HEK293 (cell line): ENCODE measurements around the gene PLCB3.
A peak's percentile ranks its signal among the peaks of the same experiment; 100 is the strongest.

ENCODE experiments used
- BCL11B ChIP-seq: fragments of 450-650 bp; formaldehyde crosslinking; IDR thresholded peaks from 2 replicates; pipeline ENCODE4 v1.5.1; 2016; ENCODE audit warnings: low read depth, missing biosample characterization, missing genetic modification characterization
- GLIS2 ChIP-seq: fragments of 450-650 bp; formaldehyde crosslinking; IDR thresholded peaks from 2 replicates; pipeline ENCODE4 v1.5.1; 2016; ENCODE audit warnings: missing biosample characterization, missing genetic modification characterization
- KLF7 ChIP-seq: fragments of 450-650 bp; formaldehyde crosslinking; IDR thresholded peaks from 2 replicates; pipeline ENCODE4 v1.5.1; 2016; ENCODE audit warnings: missing biosample characterization, missing genetic modification characterization, borderline replicate concordance
- RBAK ChIP-seq: fragments of 450-650 bp; formaldehyde crosslinking; IDR thresholded peaks from 2 replicates; pipeline ENCODE4 v1.5.1; 2016; ENCODE audit warnings: missing biosample characterization, missing genetic modification characterization
- SP2 ChIP-seq: fragments of 450-650 bp; formaldehyde crosslinking; IDR thresholded peaks from 2 replicates; pipeline ENCODE4 v1.5.1; 2016; ENCODE audit warnings: missing biosample characterization, missing genetic modification characterization
- YY1 ChIP-seq: fragments of 450-650 bp; formaldehyde crosslinking; IDR thresholded peaks from 2 replicates; pipeline ENCODE4 v1.5.1; 2018; ENCODE audit warnings: missing biosample characterization, missing genetic modification characterization
- ZNF138 ChIP-seq: fragments of 450-650 bp; formaldehyde crosslinking; IDR thresholded peaks from 2 replicates; pipeline ENCODE4 v1.5.1; 2016; ENCODE audit warnings: missing biosample characterization, missing genetic modification characterization, borderline replicate concordance
- ZNF146 ChIP-seq: fragments of 450-650 bp; formaldehyde crosslinking; IDR thresholded peaks from 2 replicates; pipeline ENCODE4 v1.5.1; 2016; ENCODE audit warnings: missing biosample characterization, missing genetic modification characterization
- ZNF16 ChIP-seq: fragments of 450-650 bp; formaldehyde crosslinking; IDR thresholded peaks from 2 replicates; pipeline ENCODE4 v1.5.1; 2016; ENCODE audit warnings: low read depth, missing biosample characterization, missing genetic modification characterization
- ZNF214 ChIP-seq: fragments of 450-650 bp; formaldehyde crosslinking; IDR thresholded peaks from 2 replicates; pipeline ENCODE4 v1.5.1; 2017; ENCODE audit warnings: missing biosample characterization, mild to moderate bottlenecking, missing genetic modification characterization, borderline replicate concordance
- ZNF391 ChIP-seq: fragments of 450-650 bp; formaldehyde crosslinking; IDR thresholded peaks from 2 replicates; pipeline ENCODE4 v1.5.1; 2016; ENCODE audit warnings: low read depth, missing biosample characterization, missing genetic modification characterization, borderline replicate concordance
- ZNF510 ChIP-seq: fragments of 450-650 bp; formaldehyde crosslinking; IDR thresholded peaks from 2 replicates; pipeline ENCODE4 v1.5.1; 2018; ENCODE audit warnings: mild to moderate bottlenecking, missing genetic modification characterization, missing biosample characterization; ENCODE audit not compliant: insufficient replicate concordance
- ZNF600 ChIP-seq: fragments of 450-650 bp; formaldehyde crosslinking; IDR thresholded peaks from 2 replicates; pipeline ENCODE4 v1.5.1; 2016; ENCODE audit warnings: missing biosample characterization, missing genetic modification characterization
- ZNF621 ChIP-seq: fragments of 450-650 bp; formaldehyde crosslinking; IDR thresholded peaks from 2 replicates; pipeline ENCODE4 v1.5.1; 2017; ENCODE audit warnings: missing biosample characterization, missing genetic modification characterization
- ZNF660 ChIP-seq: fragments of 450-650 bp; IDR thresholded peaks from 2 replicates; pipeline ENCODE4 v1.5.1; 2018; ENCODE audit warnings: missing biosample characterization, mild to moderate bottlenecking, missing genetic modification characterization
- ZNF768 ChIP-seq: fragments of 450-650 bp; formaldehyde crosslinking; IDR thresholded peaks from 2 replicates; pipeline ENCODE4 v1.5.1; 2018; ENCODE audit warnings: missing biosample characterization, mild to moderate bottlenecking, missing genetic modification characterization
- ZNF776 ChIP-seq: fragments of 450-650 bp; formaldehyde crosslinking; IDR thresholded peaks from 2 replicates; pipeline ENCODE4 v1.5.0; 2017; ENCODE audit warnings: missing biosample characterization, missing genetic modification characterization, borderline replicate concordance
- TF ChIP-seq, protein P1 (sequence below): fragments of 450-650 bp; formaldehyde crosslinking; IDR thresholded peaks from 2 replicates; pipeline ENCODE4 v1.5.1; 2017; ENCODE audit warnings: missing biosample characterization, missing genetic modification characterization
- TF ChIP-seq, protein P2 (sequence below): fragments of 450-650 bp; formaldehyde crosslinking; IDR thresholded peaks from 2 replicates; pipeline ENCODE4 v1.5.1; 2016; ENCODE audit warnings: missing biosample characterization, missing genetic modification characterization
- TF ChIP-seq, protein P3 (sequence below): fragments of 450-650 bp; formaldehyde crosslinking; optimal IDR thresholded peaks from 2 replicates; pipeline ENCODE3; 2016; ENCODE audit warnings: missing biosample characterization, mild to moderate bottlenecking, missing genetic modification characterization
- TF ChIP-seq, protein P4 (sequence below): fragments of 450-650 bp; formaldehyde crosslinking; IDR thresholded peaks from 2 replicates; pipeline ENCODE4 v1.5.1; 2017; ENCODE audit warnings: missing biosample characterization, missing genetic modification characterization
- TF ChIP-seq, protein P5 (sequence below): fragments of 450-650 bp; formaldehyde crosslinking; IDR thresholded peaks from 2 replicates; pipeline ENCODE4 v1.5.1; 2016; ENCODE audit warnings: missing biosample characterization, missing genetic modification characterization
- TF ChIP-seq, protein P6 (sequence below): fragments of 450-650 bp; formaldehyde crosslinking; IDR thresholded peaks from 2 replicates; pipeline ENCODE4 v1.5.1; 2016; ENCODE audit warnings: missing biosample characterization, missing genetic modification characterization
- TF ChIP-seq, protein P7 (sequence below): fragments of 450-650 bp; formaldehyde crosslinking; IDR thresholded peaks from 2 replicates; pipeline ENCODE4 v1.5.1; 2016; ENCODE audit warnings: missing biosample characterization, missing genetic modification characterization

PLCB3 gene

DNA sequence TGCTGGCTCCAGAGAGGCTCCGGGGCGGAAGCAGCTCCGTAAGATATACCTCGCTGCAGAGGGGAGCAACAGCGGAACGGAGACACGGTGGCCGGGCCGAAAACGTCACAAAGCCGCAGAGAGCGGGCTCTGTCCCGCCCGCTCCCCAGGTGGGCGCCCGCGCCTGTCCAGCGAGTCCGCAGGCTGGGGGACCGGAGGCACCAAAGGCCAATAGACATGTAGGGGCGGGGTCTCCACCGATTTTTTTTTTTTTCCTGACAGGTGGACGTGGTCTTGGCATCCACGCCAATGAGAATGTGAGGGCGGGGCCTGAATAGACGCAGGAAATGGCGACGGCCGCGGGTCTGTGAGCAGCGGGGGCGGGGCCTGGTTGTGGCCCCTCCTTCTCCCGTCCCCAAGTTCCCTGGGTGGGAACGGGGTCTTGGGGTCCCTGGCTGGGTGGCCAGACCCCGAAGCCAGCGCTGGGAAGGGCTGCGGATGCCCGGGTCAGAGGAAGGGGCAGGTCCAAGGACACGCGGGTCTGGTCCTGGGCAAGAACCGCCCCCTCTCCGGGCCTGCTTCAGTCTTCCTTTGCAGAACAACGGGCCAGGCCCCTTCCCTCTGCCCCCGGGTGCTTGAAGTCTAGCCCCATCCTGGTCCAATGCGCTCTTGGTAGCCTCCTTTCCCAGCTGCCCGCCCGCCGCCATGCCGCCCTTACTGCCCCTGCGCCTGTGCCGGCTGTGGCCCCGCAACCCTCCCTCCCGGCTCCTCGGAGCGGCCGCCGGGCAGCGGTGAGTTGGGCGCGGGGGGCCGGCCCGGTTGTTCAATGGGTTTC, 21.0 kb upstream of the PLCB3 start, which contains the start of gene DNAJC4 (continued):
- TF ChIP-seq, protein P1, sequence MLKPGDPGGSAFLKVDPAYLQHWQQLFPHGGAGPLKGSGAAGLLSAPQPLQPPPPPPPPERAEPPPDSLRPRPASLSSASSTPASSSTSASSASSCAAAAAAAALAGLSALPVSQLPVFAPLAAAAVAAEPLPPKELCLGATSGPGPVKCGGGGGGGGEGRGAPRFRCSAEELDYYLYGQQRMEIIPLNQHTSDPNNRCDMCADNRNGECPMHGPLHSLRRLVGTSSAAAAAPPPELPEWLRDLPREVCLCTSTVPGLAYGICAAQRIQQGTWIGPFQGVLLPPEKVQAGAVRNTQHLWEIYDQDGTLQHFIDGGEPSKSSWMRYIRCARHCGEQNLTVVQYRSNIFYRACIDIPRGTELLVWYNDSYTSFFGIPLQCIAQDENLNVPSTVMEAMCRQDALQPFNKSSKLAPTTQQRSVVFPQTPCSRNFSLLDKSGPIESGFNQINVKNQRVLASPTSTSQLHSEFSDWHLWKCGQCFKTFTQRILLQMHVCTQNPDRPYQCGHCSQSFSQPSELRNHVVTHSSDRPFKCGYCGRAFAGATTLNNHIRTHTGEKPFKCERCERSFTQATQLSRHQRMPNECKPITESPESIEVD = no peak
- TF ChIP-seq ZNF510 (no peak), ZNF600 (tag by site-specific recombination) (peak; percentile 72; the same call in 1 of the 2 replicates), BCL11B (tag by site-specific recombination) (no peak), GLIS2 (tag by site-specific recombination) (peak; percentile 61), ZNF138 (tag by site-specific recombination) (no peak), ZNF214 (tag by site-specific recombination) (no peak), ZNF660 (no peak), ZNF146 (tag by site-specific recombination) (no peak), ZNF768 (tag by site-specific recombination) (no peak), SP2 (tag by site-specific recombination) (peak; percentile 86), RBAK (no peak), YY1 (peak; percentile 41; the same call in 1 of the 2 replicates), ZNF776 (no peak), KLF7 (no peak), ZNF16 (no peak), ZNF621 (tag by site-specific recombination) (no peak), ZNF391 (tag by site-specific recombination) (no peak)
- TF ChIP-seq, protein P2, sequence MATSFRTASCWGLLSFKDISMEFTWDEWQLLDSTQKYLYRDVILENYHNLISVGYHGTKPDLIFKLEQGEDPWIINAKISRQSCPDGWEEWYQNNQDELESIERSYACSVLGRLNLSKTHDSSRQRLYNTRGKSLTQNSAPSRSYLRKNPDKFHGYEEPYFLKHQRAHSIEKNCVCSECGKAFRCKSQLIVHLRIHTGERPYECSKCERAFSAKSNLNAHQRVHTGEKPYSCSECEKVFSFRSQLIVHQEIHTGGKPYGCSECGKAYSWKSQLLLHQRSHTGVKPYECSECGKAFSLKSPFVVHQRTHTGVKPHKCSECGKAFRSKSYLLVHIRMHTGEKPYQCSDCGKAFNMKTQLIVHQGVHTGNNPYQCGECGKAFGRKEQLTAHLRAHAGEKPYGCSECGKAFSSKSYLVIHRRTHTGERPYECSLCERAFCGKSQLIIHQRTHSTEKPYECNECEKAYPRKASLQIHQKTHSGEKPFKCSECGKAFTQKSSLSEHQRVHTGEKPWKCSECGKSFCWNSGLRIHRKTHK = no peak
- TF ChIP-seq, protein P3, sequence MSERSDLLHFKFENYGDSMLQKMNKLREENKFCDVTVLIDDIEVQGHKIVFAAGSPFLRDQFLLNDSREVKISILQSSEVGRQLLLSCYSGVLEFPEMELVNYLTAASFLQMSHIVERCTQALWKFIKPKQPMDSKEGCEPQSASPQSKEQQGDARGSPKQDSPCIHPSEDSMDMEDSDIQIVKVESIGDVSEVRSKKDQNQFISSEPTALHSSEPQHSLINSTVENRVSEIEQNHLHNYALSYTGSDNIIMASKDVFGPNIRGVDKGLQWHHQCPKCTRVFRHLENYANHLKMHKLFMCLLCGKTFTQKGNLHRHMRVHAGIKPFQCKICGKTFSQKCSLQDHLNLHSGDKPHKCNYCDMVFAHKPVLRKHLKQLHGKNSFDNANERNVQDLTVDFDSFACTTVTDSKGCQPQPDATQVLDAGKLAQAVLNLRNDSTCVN (tag by site-specific recombination) = peak; percentile 40
- TF ChIP-seq, protein P4, sequence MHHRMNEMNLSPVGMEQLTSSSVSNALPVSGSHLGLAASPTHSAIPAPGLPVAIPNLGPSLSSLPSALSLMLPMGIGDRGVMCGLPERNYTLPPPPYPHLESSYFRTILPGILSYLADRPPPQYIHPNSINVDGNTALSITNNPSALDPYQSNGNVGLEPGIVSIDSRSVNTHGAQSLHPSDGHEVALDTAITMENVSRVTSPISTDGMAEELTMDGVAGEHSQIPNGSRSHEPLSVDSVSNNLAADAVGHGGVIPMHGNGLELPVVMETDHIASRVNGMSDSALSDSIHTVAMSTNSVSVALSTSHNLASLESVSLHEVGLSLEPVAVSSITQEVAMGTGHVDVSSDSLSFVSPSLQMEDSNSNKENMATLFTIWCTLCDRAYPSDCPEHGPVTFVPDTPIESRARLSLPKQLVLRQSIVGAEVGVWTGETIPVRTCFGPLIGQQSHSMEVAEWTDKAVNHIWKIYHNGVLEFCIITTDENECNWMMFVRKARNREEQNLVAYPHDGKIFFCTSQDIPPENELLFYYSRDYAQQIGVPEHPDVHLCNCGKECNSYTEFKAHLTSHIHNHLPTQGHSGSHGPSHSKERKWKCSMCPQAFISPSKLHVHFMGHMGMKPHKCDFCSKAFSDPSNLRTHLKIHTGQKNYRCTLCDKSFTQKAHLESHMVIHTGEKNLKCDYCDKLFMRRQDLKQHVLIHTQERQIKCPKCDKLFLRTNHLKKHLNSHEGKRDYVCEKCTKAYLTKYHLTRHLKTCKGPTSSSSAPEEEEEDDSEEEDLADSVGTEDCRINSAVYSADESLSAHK (tag by site-specific recombination) = no peak
- TF ChIP-seq, protein P5, sequence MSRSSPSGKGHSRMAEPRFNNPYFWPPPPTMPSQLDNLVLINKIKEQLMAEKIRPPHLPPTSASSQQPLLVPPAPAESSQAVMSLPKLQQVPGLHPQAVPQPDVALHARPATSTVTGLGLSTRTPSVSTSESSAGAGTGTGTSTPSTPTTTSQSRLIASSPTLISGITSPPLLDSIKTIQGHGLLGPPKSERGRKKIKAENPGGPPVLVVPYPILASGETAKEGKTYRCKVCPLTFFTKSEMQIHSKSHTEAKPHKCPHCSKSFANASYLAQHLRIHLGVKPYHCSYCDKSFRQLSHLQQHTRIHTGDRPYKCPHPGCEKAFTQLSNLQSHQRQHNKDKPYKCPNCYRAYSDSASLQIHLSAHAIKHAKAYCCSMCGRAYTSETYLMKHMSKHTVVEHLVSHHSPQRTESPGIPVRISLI = 0 out of 2 replicates have a peak, but pooled peaks have one; percentile 45
- TF ChIP-seq, protein P6, sequence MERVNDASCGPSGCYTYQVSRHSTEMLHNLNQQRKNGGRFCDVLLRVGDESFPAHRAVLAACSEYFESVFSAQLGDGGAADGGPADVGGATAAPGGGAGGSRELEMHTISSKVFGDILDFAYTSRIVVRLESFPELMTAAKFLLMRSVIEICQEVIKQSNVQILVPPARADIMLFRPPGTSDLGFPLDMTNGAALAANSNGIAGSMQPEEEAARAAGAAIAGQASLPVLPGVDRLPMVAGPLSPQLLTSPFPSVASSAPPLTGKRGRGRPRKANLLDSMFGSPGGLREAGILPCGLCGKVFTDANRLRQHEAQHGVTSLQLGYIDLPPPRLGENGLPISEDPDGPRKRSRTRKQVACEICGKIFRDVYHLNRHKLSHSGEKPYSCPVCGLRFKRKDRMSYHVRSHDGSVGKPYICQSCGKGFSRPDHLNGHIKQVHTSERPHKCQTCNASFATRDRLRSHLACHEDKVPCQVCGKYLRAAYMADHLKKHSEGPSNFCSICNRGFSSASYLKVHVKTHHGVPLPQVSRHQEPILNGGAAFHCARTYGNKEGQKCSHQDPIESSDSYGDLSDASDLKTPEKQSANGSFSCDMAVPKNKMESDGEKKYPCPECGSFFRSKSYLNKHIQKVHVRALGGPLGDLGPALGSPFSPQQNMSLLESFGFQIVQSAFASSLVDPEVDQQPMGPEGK (tag by site-specific recombination) = peak; percentile 74
- TF ChIP-seq, protein P7, sequence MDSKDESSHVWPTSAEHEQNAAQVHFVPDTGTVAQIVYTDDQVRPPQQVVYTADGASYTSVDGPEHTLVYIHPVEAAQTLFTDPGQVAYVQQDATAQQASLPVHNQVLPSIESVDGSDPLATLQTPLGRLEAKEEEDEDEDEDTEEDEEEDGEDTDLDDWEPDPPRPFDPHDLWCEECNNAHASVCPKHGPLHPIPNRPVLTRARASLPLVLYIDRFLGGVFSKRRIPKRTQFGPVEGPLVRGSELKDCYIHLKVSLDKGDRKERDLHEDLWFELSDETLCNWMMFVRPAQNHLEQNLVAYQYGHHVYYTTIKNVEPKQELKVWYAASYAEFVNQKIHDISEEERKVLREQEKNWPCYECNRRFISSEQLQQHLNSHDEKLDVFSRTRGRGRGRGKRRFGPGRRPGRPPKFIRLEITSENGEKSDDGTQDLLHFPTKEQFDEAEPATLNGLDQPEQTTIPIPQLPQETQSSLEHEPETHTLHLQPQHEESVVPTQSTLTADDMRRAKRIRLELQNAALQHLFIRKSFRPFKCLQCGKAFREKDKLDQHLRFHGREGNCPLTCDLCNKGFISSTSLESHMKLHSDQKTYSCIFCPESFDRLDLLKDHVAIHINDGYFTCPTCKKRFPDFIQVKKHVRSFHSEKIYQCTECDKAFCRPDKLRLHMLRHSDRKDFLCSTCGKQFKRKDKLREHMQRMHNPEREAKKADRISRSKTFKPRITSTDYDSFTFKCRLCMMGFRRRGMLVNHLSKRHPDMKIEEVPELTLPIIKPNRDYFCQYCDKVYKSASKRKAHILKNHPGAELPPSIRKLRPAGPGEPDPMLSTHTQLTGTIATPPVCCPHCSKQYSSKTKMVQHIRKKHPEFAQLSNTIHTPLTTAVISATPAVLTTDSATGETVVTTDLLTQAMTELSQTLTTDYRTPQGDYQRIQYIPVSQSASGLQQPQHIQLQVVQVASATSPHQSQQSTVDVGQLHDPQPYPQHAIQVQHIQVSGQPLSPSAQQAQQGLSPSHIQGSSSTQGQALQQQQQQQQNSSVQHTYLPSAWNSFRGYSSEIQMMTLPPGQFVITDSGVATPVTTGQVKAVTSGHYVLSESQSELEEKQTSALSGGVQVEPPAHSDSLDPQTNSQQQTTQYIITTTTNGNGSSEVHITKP (tag by site-specific recombination) = peak; percentile 59
